ENCODE results near the gene C20orf144.

DNA sequence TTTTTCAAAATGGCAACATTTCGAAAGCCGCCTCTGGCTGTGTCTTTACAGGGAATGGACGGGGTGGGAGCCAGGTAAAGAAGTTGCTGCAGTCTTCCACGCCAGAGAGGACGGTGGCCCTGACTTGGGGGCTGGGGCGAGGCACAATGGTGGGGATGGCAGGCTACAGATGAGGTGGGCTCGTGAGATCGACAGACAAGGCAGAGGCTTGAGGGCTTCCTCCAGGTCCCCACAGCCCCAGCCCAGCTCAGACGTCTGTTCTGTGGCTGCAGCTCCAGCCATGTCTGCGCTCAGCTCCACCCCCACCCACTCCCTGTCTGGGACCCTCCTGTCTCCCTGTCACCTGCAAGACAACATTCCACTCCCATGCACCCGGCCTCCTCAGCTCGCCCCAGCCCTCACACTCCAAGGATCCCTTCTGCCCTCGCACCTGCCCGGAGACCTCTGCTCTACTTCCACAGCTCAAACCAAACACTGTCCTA lies 7.4 kb upstream of the C20orf144 start:
- TF ChIP-seq CTCF (IDR thresholded peaks at IDR 0.05 in 4 of 5, conservative IDR thresholded peaks at IDR 0.05 in 1 of 5), result no peak
- no peak for TF ChIP-seq POLR2A (IDR thresholded peaks at IDR 0.05)
